NT2/D1 (cell line): ENCODE data around the gene HRH3.

ENCODE experiments used
- DNase-seq: peaks from one replicate; pipeline ENCODE4 v3.0.0-alpha.2; 2011; ENCODE audit warnings: low read depth, low spot score
- H3K27me3 ChIP-seq: 2 replicates; pipeline ENCODE4 v1.6.0; 2011; ENCODE audit warnings: mild to moderate bottlenecking; ENCODE audit not compliant: insufficient read length, insufficient read depth
- H3K36me3 ChIP-seq: 2 replicates; pipeline ENCODE4 v1.6.1; 2011; ENCODE audit warnings: mild to moderate bottlenecking, low read length, mixed read lengths; ENCODE audit not compliant: insufficient read depth, insufficient read length
- H3K4me1 ChIP-seq: 2 replicates; pipeline ENCODE4 v1.5.1; 2011; ENCODE audit not compliant: insufficient read depth, insufficient read length
- H3K4me3 ChIP-seq: 2 replicates; pipeline ENCODE4 v1.5.1; 2011; ENCODE audit warnings: low read depth; ENCODE audit not compliant: insufficient read length
- H3K9ac ChIP-seq: 2 replicates; pipeline ENCODE4 v1.6.0; 2011; ENCODE audit warnings: low read depth; ENCODE audit not compliant: insufficient read length
- H3K9me3 ChIP-seq: 2 replicates; pipeline ENCODE4 v1.5.1; 2011; ENCODE audit warnings: mild to moderate bottlenecking, low read length; ENCODE audit not compliant: insufficient read depth
- SUZ12 ChIP-seq: IDR thresholded peaks from 2 replicates; pipeline ENCODE4 v1.6.1; 2011; ENCODE audit not compliant: insufficient read length, insufficient read depth; ENCODE audit errors: extremely low read depth
- YY1 ChIP-seq: IDR thresholded peaks from 2 replicates; pipeline ENCODE4 v1.6.1; 2011; ENCODE audit not compliant: insufficient read length, insufficient read depth
- ZNF274 ChIP-seq: IDR thresholded peaks from 2 replicates; pipeline ENCODE4 v1.6.1; 2011; ENCODE audit warnings: mild to moderate bottlenecking, low read depth, low read length

Gene HRH3

GRCh38 chr20:62206388-62206775 lies 13.7 kb downstream of the HRH3 start:
- Histone ChIP-seq H3K4me1 (peaks cover 19% of the 10 kb centered on the region), H3K36me3 (peaks cover 35% of the 10 kb centered on the region), H3K4me3 (no peak overlapping the region), H3K9me3 (no peaks in the 10 kb centered on the region), H3K27me3 (no peaks in the 10 kb centered on the region), H3K9ac (no peak overlapping the region)
- DNase-seq, result no peak
- TF ChIP-seq SUZ12 (no peak), YY1 (no peak), ZNF274 (no peak)

GRCh38 chr20:62205618-62206387 lies 14.3 kb downstream of the HRH3 start:
- no peak for DNase-seq
- no peaks in the 10 kb centered on the region for H3K9me3 ChIP-seq
- TF ChIP-seq ZNF274 (no peak), SUZ12 (no peak), YY1 (no peak)
- no peak overlapping the region for H3K4me3 ChIP-seq
- no peaks in the 10 kb centered on the region for H3K27me3 ChIP-seq
- no peak overlapping the region for H3K9ac ChIP-seq
- peaks cover 41% of the 10 kb centered on the region for H3K36me3 ChIP-seq
- H3K4me1 ChIP-seq, result peaks cover 19% of the 10 kb centered on the region

- Histone ChIP-seq H3K36me3 (peaks cover 58% of the 10 kb centered on the region), H3K4me1 (peaks cover 12% of the 10 kb centered on the region), H3K27me3 (no peaks in the 10 kb centered on the region), H3K4me3 (no peak overlapping the region), H3K9ac (no peak overlapping the region), H3K9me3 (no peaks in the 10 kb centered on the region)
- DNase-seq, result no peak
- TF ChIP-seq SUZ12 (no peak), ZNF274 (no peak), YY1 (no peak)
Measured at GRCh38 chr20:62203378-62204030, 16.6 kb downstream of the HRH3 start.

DNA sequence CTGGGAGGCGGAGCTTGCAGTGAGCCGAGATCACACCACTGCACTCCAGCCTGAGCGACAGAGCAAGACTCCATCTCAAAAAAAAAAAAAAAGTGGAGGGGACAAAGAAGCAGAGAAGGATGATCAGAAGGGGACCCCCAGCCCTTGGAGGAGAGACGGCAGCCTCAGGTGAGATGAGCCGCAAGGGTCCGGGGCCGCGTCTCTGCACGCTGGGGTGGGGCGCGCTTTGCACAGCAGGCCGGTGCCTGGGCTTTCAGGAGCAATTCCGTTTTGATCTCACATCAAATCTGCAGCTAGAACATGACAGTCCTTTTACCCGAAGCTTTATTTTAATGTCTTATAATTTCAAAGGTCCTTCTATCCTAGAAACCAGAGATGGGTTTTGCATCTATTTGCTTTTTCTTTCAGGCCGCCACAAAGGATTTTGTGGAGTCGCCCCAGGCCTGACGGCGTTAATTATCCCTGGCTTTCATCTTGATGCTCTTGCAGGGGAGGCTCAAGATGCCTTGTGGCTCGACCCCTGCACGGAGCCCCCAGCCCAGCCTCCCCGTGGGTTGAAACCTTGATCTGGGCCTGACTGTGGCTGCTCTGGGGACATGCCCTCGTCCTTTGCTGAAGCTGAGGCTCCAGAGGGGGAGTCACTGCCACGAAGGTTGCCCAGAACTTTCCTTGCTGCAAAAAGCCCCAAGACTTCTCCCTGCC lies 17.3 kb downstream of the HRH3 start:
- no peak for DNase-seq
- Histone ChIP-seq H3K4me3 (no peak overlapping the region), H3K9ac (no peak overlapping the region), H3K9me3 (no peaks in the 10 kb centered on the region), H3K4me1 (peaks cover 9% of the 10 kb centered on the region), H3K27me3 (no peaks in the 10 kb centered on the region), H3K36me3 (peaks cover 65% of the 10 kb centered on the region)
- TF ChIP-seq SUZ12 (no peak), YY1 (no peak), ZNF274 (no peak)

GRCh38 chr20:62202083-62202395 lies 18.0 kb downstream of the HRH3 start:
- Histone ChIP-seq H3K36me3 (peaks cover 71% of the 10 kb centered on the region), H3K9me3 (no peaks in the 10 kb centered on the region), H3K4me3 (no peak overlapping the region), H3K9ac (no peak overlapping the region), H3K4me1 (peaks cover 3% of the 10 kb centered on the region), H3K27me3 (no peaks in the 10 kb centered on the region)
- TF ChIP-seq SUZ12, result no peak
- no peak for TF ChIP-seq YY1
- no peak for TF ChIP-seq ZNF274
- no peak for DNase-seq

GRCh38 chr20:62201173-62202082 lies 18.6 kb downstream of the HRH3 start:
- no peaks in the 10 kb centered on the region for H3K27me3 ChIP-seq
- H3K36me3 ChIP-seq, result peaks cover 71% of the 10 kb centered on the region
- DNase-seq, result no peak
- no peak for TF ChIP-seq ZNF274
- no peak for TF ChIP-seq SUZ12
- no peak for TF ChIP-seq YY1
- H3K9me3 ChIP-seq, result no peaks in the 10 kb centered on the region
- H3K4me1 ChIP-seq, result peaks cover 3% of the 10 kb centered on the region
- H3K9ac ChIP-seq, result no peak overlapping the region
- H3K4me3 ChIP-seq, result no peak overlapping the region
